Measurements from ENCODE around the gene COX7C.

The COX7C gene

GRCh38 chr5:86665984-86666760, 48.4 kb downstream of the COX7C start:
- DNase-seq = no peak

GRCh38 chr5:86666981-86667380, 49.2 kb downstream of the COX7C start:
- DNase-seq = no peak

Measured in DMS79 treated with DMSO at 0.1 percent for 48 hours (cell line).